ENCODE data around the gene SESN1.

DNA sequence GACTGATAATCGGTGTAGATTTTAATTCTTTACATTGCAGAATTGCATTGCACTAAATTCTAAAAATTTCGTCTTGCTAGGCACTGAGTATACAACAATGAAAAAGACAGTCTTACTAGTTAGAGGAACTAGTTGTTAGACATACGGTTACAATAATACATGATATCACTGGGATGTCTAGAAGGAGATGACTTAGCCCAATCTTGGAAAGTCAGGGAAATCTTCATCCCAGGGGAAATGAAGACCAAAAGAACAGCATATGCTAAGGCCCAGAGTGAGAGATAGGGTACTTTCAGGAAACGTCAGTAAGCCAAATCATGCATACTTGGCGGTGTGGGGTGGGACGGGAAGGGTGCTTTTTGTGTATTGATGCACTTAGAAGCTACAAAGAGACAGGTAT, 1.6 kb upstream of the SESN1 start:
- no peak for TF ChIP-seq POLR2AphosphoS5 (IDR thresholded peaks at IDR 0.05)
- TF ChIP-seq, protein P1, sequence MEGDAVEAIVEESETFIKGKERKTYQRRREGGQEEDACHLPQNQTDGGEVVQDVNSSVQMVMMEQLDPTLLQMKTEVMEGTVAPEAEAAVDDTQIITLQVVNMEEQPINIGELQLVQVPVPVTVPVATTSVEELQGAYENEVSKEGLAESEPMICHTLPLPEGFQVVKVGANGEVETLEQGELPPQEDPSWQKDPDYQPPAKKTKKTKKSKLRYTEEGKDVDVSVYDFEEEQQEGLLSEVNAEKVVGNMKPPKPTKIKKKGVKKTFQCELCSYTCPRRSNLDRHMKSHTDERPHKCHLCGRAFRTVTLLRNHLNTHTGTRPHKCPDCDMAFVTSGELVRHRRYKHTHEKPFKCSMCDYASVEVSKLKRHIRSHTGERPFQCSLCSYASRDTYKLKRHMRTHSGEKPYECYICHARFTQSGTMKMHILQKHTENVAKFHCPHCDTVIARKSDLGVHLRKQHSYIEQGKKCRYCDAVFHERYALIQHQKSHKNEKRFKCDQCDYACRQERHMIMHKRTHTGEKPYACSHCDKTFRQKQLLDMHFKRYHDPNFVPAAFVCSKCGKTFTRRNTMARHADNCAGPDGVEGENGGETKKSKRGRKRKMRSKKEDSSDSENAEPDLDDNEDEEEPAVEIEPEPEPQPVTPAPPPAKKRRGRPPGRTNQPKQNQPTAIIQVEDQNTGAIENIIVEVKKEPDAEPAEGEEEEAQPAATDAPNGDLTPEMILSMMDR (IDR thresholded peaks at IDR 0.05) = no peak
- TF ChIP-seq EP300 (IDR thresholded peaks at IDR 0.05) = no peak

All from esophagus muscularis mucosa (tissue), 4 donors.